H9 (cell line): Measurements from ENCODE around the gene TNIP2. TPM values are rescaled to one million over a fixed set of nuclear protein-coding genes. Genes with fewer than 3 reads are reported as not detected.

ENCODE experiments used
- DNase-seq: peaks from one replicate; pipeline ENCODE4 v3.0.0-alpha.2; 2017
- H2AFZ ChIP-seq: one replicate; pipeline ENCODE4 v1.6.1; 2013; ENCODE audit warnings: mild to moderate bottlenecking, low read length, control low read depth, moderate library complexity
- H2AK5ac ChIP-seq: 2 replicates; pipeline ENCODE4 v1.6.1; 2013; ENCODE audit warnings: low read length, control low read depth, mixed read lengths; ENCODE audit not compliant: insufficient read length
- H2BK120ac ChIP-seq: one replicate; pipeline ENCODE4 v1.6.1; 2013; ENCODE audit warnings: low read depth, mild to moderate bottlenecking, low read length, control low read depth, inconsistent platforms; ENCODE audit not compliant: poor library complexity, severe bottlenecking
- H2BK12ac ChIP-seq: 2 replicates; pipeline ENCODE4 v1.6.1; 2013; ENCODE audit warnings: low read length, control low read depth, mixed read lengths, low read depth; ENCODE audit not compliant: insufficient read length
- H2BK15ac ChIP-seq: 2 replicates; pipeline ENCODE4 v1.6.1; 2013; ENCODE audit warnings: low read depth, low read length, control low read depth
- H2BK20ac ChIP-seq: one replicate; pipeline ENCODE4 v1.6.1; 2013; ENCODE audit warnings: low read depth, mild to moderate bottlenecking, low read length, control low read depth, inconsistent platforms; ENCODE audit not compliant: poor library complexity, severe bottlenecking
- H2BK5ac ChIP-seq: 2 replicates; pipeline ENCODE4 v1.6.1; 2013; ENCODE audit warnings: low read length, control low read depth, mixed read lengths; ENCODE audit not compliant: insufficient read length
- H3K14ac ChIP-seq: 2 replicates; pipeline ENCODE4 v1.6.1; 2013; ENCODE audit warnings: low read length, control low read depth; ENCODE audit not compliant: insufficient read depth
- H3K18ac ChIP-seq: 2 replicates; pipeline ENCODE4 v1.6.1; 2013; ENCODE audit warnings: low read depth, mild to moderate bottlenecking, mixed read lengths, low read length, control low read depth; ENCODE audit not compliant: insufficient read length
- H3K23ac ChIP-seq: 2 replicates; pipeline ENCODE4 v1.6.1; 2013; ENCODE audit warnings: low read length, control low read depth, mixed read lengths, low read depth; ENCODE audit not compliant: insufficient read length
- H3K23me2 ChIP-seq: 2 replicates; pipeline ENCODE4 v1.6.1; 2013; ENCODE audit warnings: low read depth, mild to moderate bottlenecking, mixed read lengths, low read length, control low read depth; ENCODE audit not compliant: insufficient read length, poor library complexity, severe bottlenecking
- H3K27ac ChIP-seq: 2 replicates; pipeline ENCODE4 v1.5.1; 2013; ENCODE audit warnings: low read length, control low read depth, mixed read lengths, low read depth; ENCODE audit not compliant: insufficient read length
- H3K27me3 ChIP-seq: 2 replicates; pipeline ENCODE4 v1.6.1; 2013; ENCODE audit warnings: low read length, control low read depth, inconsistent platforms; ENCODE audit not compliant: insufficient read depth
- H3K4ac ChIP-seq: 2 replicates; pipeline ENCODE4 v1.6.1; 2013; ENCODE audit warnings: low read depth, mild to moderate bottlenecking, control low read depth, inconsistent platforms, low read length, moderate library complexity
- H3K4me1 ChIP-seq: 2 replicates; pipeline ENCODE4 v1.6.1; 2013; ENCODE audit warnings: low read length, control low read depth, inconsistent platforms; ENCODE audit not compliant: insufficient read depth
- H3K4me2 ChIP-seq: 2 replicates; pipeline ENCODE4 v1.6.1; 2013; ENCODE audit warnings: low read length, control low read depth, mixed read lengths; ENCODE audit not compliant: insufficient read length, insufficient read depth
- H3K56ac ChIP-seq: 2 replicates; pipeline ENCODE4 v1.6.1; 2013; ENCODE audit warnings: low read depth, mild to moderate bottlenecking, mixed read lengths, low read length, control low read depth; ENCODE audit not compliant: insufficient read length
- H3K79me1 ChIP-seq: 2 replicates; pipeline ENCODE4 v1.6.1; 2013; ENCODE audit warnings: low read depth, mild to moderate bottlenecking, moderate library complexity, low read length, control low read depth, inconsistent platforms; ENCODE audit not compliant: insufficient read depth, poor library complexity, severe bottlenecking
- H3K79me2 ChIP-seq: 2 replicates; pipeline ENCODE4 v1.6.1; 2013; ENCODE audit warnings: low read length, control low read depth, inconsistent platforms; ENCODE audit not compliant: insufficient read depth
- H3K9ac ChIP-seq: 2 replicates; pipeline ENCODE4 v1.6.1; 2013; ENCODE audit warnings: low read length, control low read depth, mixed read lengths; ENCODE audit not compliant: insufficient read length; ENCODE audit errors: extremely low read depth
- H3K9me3 ChIP-seq: one replicate; pipeline ENCODE4 v1.6.1; 2013; ENCODE audit warnings: low read depth, low read length, inconsistent platforms; ENCODE audit not compliant: control insufficient read depth
- H3T11ph ChIP-seq: one replicate; pipeline ENCODE4 v1.6.1; 2013; ENCODE audit warnings: mild to moderate bottlenecking, low read length, control low read depth, inconsistent platforms
- H4K20me1 ChIP-seq: one replicate; pipeline ENCODE4 v1.6.1; 2013; ENCODE audit not compliant: control insufficient read depth, insufficient read length, insufficient read depth
- H4K5ac ChIP-seq: 2 replicates; pipeline ENCODE4 v1.6.1; 2013; ENCODE audit warnings: low read depth, mild to moderate bottlenecking, mixed read lengths, low read length, control low read depth; ENCODE audit not compliant: insufficient read length
- H4K8ac ChIP-seq: replicated peaks from 2 replicates; pipeline ENCODE4 v1.6.1; 2013; ENCODE audit warnings: low read length, control low read depth, mixed read lengths, low read depth; ENCODE audit not compliant: insufficient read length
- H4K91ac ChIP-seq: 2 replicates; pipeline ENCODE4 v1.6.1; 2013; ENCODE audit warnings: low read depth, mild to moderate bottlenecking, moderate library complexity, mixed read lengths, low read length, control low read depth; ENCODE audit not compliant: insufficient read length
- H3K27ac Mint-ChIP-seq, 3 experiments: 2 replicates in 2 of 3; 3 replicates in 1 of 3; pipeline ENCODE4 v1.8.0; 2020 to 2021; ENCODE audit warnings: mixed read lengths in 3 of 3, mild to moderate bottlenecking in 1 of 3, moderate library complexity in 1 of 3
- H3K27me3 Mint-ChIP-seq: 2 replicates; pipeline ENCODE4 v1.8.0; 2021; ENCODE audit warnings: low read depth, mild to moderate bottlenecking, moderate library complexity, mixed read lengths
- H3K36me3 Mint-ChIP-seq, 3 experiments: 2 replicates in 2 of 3; 3 replicates in 1 of 3; pipeline ENCODE4 v1.8.0; 2020 to 2021; ENCODE audit warnings: low read depth in 3 of 3, mixed read lengths in 3 of 3; ENCODE audit not compliant: insufficient read depth in 1 of 3
- H3K4me1 Mint-ChIP-seq, 2 experiments: 2 replicates each; pipeline ENCODE4 v1.8.0; 2020; ENCODE audit warnings: mixed read lengths in 2 of 2
- H3K4me3 Mint-ChIP-seq, 2 experiments: 2 replicates in 1 of 2; 3 replicates in 1 of 2; pipeline ENCODE4 v1.8.0; 2020 to 2021; ENCODE audit warnings: mild to moderate bottlenecking in 2 of 2, mixed read lengths in 2 of 2, moderate library complexity in 1 of 2
- H3K9me3 Mint-ChIP-seq, 2 experiments: 2 replicates in 1 of 2; 3 replicates in 1 of 2; pipeline ENCODE4 v1.8.0; 2020; ENCODE audit warnings: mild to moderate bottlenecking in 2 of 2, mixed read lengths in 2 of 2, moderate library complexity in 1 of 2
- WGBS: extraction: QIAGEN DNeasy Blood & Tissue Kit; methylation state at CpG from one replicate; pipeline ENCODE4 v1.1.7; 2013; ENCODE audit warnings: missing lambda C conversion rate, low lambda C conversion rate, mixed read lengths; ENCODE audit not compliant: insufficient read length; ENCODE audit errors: extremely low coverage; 5-methylcytosine and 5-hydroxymethylcytosine counted together
- total RNA-seq: library from RNA; stranded (reverse); gene quantifications from 2 replicates; pipeline ENCODE4 v1.2.1, GENCODE V29; 2021
- TF ChIP-seq, protein P1 (sequence below): fragments of 200-600 bp; sonication (generic); conservative IDR thresholded peaks from 3 replicates; pipeline ENCODE4 v1.8.0; 2021; ENCODE audit warnings: antibody characterized with exemption, mild to moderate bottlenecking

Gene TNIP2
- total RNA-seq, 1 experiment from 2014 or later = 44.7 TPM

DNA sequence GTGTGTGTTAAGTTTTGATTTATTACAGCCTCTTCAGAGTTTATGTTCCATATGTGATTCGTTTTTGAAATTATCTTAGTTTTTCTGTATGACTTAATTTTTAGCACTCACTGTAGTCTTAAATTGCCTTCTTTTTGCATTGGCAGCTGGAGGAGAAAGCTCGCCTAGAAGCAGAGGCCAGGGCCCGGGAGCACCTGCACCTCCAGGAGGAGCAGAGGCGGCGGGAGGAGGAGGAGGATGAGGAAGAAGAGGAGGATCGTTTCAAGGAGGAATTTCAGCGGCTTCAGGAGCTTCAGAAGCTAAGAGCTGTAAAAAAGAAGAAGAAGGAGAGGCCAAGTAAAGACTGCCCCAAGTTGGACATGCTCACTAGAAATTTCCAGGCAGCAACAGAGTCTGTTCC, 56.6 kb downstream of the TNIP2 start:
- Mint-ChIP-seq H3K36me3 (peaks cover 41 to 94% (median 90%) of the 10 kb centered on the region in 3 experiments; a peak in 6 of 7 replicates), H3K4me1 (no peaks in the 10 kb centered on the region)
- H3K9ac ChIP-seq = no peak overlapping the region

More for the DNA sequence above, 56.6 kb downstream of the TNIP2 start:
- Histone ChIP-seq H3K9me3 (no peaks in the 10 kb centered on the region), H3K4ac (no peak overlapping the region), H3K79me1 (no peaks in the 10 kb centered on the region), H3K79me2 (no peaks in the 10 kb centered on the region), H3K14ac (no peak overlapping the region), H3T11ph (no peak overlapping the region), H4K91ac (no peak overlapping the region), H2BK5ac (no peak overlapping the region), H2BK15ac (no peak overlapping the region), H2BK20ac (no peak overlapping the region), H3K4me1 (no peaks in the 10 kb centered on the region), H4K8ac (no peak overlapping the region), H3K56ac (no peak overlapping the region), H4K20me1 (no peaks in the 10 kb centered on the region), H2BK120ac (no peak overlapping the region), H3K18ac (no peak overlapping the region), H3K23ac (no peak overlapping the region), H2AFZ (no peak overlapping the region), H3K23me2 (no peaks in the 10 kb centered on the region), H2BK12ac (no peak overlapping the region), H2AK5ac (no peak overlapping the region), H3K4me2 (no peak overlapping the region), H4K5ac (no peak overlapping the region), H3K27me3 (no peaks in the 10 kb centered on the region), H3K27ac (no peak overlapping the region)
- DNase-seq = no peak
- WGBS = no CpG with 5 or more reads among the region's 7 CpGs
- H3K27me3 Mint-ChIP-seq = no peaks in the 10 kb centered on the region
- no peaks in the 10 kb centered on the region for H3K9me3 Mint-ChIP-seq
- TF ChIP-seq, protein P1, sequence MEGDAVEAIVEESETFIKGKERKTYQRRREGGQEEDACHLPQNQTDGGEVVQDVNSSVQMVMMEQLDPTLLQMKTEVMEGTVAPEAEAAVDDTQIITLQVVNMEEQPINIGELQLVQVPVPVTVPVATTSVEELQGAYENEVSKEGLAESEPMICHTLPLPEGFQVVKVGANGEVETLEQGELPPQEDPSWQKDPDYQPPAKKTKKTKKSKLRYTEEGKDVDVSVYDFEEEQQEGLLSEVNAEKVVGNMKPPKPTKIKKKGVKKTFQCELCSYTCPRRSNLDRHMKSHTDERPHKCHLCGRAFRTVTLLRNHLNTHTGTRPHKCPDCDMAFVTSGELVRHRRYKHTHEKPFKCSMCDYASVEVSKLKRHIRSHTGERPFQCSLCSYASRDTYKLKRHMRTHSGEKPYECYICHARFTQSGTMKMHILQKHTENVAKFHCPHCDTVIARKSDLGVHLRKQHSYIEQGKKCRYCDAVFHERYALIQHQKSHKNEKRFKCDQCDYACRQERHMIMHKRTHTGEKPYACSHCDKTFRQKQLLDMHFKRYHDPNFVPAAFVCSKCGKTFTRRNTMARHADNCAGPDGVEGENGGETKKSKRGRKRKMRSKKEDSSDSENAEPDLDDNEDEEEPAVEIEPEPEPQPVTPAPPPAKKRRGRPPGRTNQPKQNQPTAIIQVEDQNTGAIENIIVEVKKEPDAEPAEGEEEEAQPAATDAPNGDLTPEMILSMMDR = no peak
- H3K4me3 Mint-ChIP-seq = no peak overlapping the region
- peak overlapping the region in 2 of 3 experiments; percentile 59 to 76; a peak in 1 of 7 replicates for H3K27ac Mint-ChIP-seq
